WTC11 (cell line): ENCODE results near the gene TMC1. TPM values are rescaled to one million over a fixed set of nuclear protein-coding genes. Genes with fewer than 3 reads are reported as not detected.

Experiments
- ATAC-seq: fragments of 200-7000 bp; cut with Tn5 transposase; 2 replicates; pipeline ENCODE4 v1.10.0; 2021; ENCODE audit warnings: mild to moderate bottlenecking, moderate library complexity
- CTCF ChIA-PET: fragments of 300-600 bp; sonication (Branson Sonifier 250); formaldehyde crosslinking; loops from one replicate; lab custom pipeline; 2021; ENCODE audit warnings: antibody characterized with exemption; lab: Charles Lee
- POLR2A ChIA-PET: fragments of 350-600 bp; sonication (Branson Sonifier 250); formaldehyde crosslinking; loops from one replicate; lab custom pipeline; 2021; ENCODE audit warnings: antibody characterized with exemption; lab: Charles Lee
- DNase-seq: peaks from one replicate; pipeline ENCODE4 v3.0.0; 2021; ENCODE audit warnings: low spot score
- H3K27ac Mint-ChIP-seq: 2 replicates; pipeline ENCODE4 v1.8.0; 2021; ENCODE audit warnings: mixed read lengths
- H3K27me3 Mint-ChIP-seq: 2 replicates; pipeline ENCODE4 v1.8.0; 2021; ENCODE audit warnings: low read depth, mild to moderate bottlenecking, moderate library complexity, mixed read lengths
- H3K36me3 Mint-ChIP-seq: 2 replicates; pipeline ENCODE4 v1.8.0; 2021; ENCODE audit warnings: mixed read lengths
- H3K4me1 Mint-ChIP-seq: 2 replicates; pipeline ENCODE4 v1.8.0; 2022; ENCODE audit warnings: mixed read lengths
- H3K4me3 Mint-ChIP-seq: 2 replicates; pipeline ENCODE4 v1.8.0; 2021; ENCODE audit warnings: mild to moderate bottlenecking, moderate library complexity, mixed read lengths
- H3K9me3 Mint-ChIP-seq: 2 replicates; pipeline ENCODE4 v1.8.0; 2021; ENCODE audit warnings: mixed read lengths
- ATF1 ChIP-seq: sonication (generic); formaldehyde crosslinking; IDR thresholded peaks from 2 replicates; pipeline ENCODE4 v1.8.1; 2023; ENCODE audit warnings: mild to moderate bottlenecking, moderate library complexity, missing genetic modification reagents
- CTCF ChIP-seq: fragments of 200-600 bp; IDR thresholded peaks from 2 replicates; pipeline ENCODE4 v1.8.0; 2022; ENCODE audit warnings: antibody characterized with exemption
- E2F5 ChIP-seq: sonication (generic); formaldehyde crosslinking; IDR thresholded peaks from 2 replicates; pipeline ENCODE4 v1.8.1; 2022; ENCODE audit warnings: mild to moderate bottlenecking, moderate library complexity, missing genetic modification reagents
- ELF4 ChIP-seq: sonication (generic); formaldehyde crosslinking; IDR thresholded peaks from 2 replicates; pipeline ENCODE4 v1.8.1; 2022; ENCODE audit warnings: low read depth, mild to moderate bottlenecking, moderate library complexity, missing genetic modification reagents
- GTF2I ChIP-seq: fragments of 250-450 bp; sonication (Bioruptor Pico); conservative IDR thresholded peaks from 2 replicates; pipeline ENCODE4 v1.4.0; 2021; ENCODE audit warnings: mild to moderate bottlenecking
- PREB ChIP-seq: sonication (generic); formaldehyde crosslinking; IDR thresholded peaks from 2 replicates; pipeline ENCODE4 v1.8.1; 2022; ENCODE audit warnings: mild to moderate bottlenecking, missing genetic modification reagents, moderate library complexity, borderline replicate concordance
- PRRX2 ChIP-seq: fragments of 250-450 bp; sonication (Bioruptor Pico); IDR thresholded peaks from 2 replicates; pipeline ENCODE4 v1.8.0; 2021; ENCODE audit warnings: mild to moderate bottlenecking
- SMAD4 ChIP-seq: sonication (generic); formaldehyde crosslinking; IDR thresholded peaks from 2 replicates; pipeline ENCODE4 v1.8.0; 2022; ENCODE audit warnings: mild to moderate bottlenecking, missing genetic modification reagents
- SOX15 ChIP-seq: fragments of 250-450 bp; sonication (Bioruptor Pico); IDR thresholded peaks from 2 replicates; pipeline ENCODE4 v1.9.0; 2021; ENCODE audit warnings: mild to moderate bottlenecking
- ZMAT4 ChIP-seq: fragments of 250-450 bp; sonication (Bioruptor Pico); IDR thresholded peaks from 2 replicates; pipeline ENCODE4 v1.9.0; 2021; ENCODE audit warnings: mild to moderate bottlenecking
- ZNF232 ChIP-seq: sonication (generic); formaldehyde crosslinking; IDR thresholded peaks from 2 replicates; pipeline ENCODE4 v1.8.0; 2022; ENCODE audit warnings: mild to moderate bottlenecking, missing genetic modification reagents
- ZNF263 ChIP-seq: sonication (generic); formaldehyde crosslinking; IDR thresholded peaks from 2 replicates; pipeline ENCODE4 v1.8.1; 2022; ENCODE audit warnings: low read depth, mild to moderate bottlenecking, moderate library complexity, missing genetic modification reagents
- ZNF396 ChIP-seq: fragments of 250-450 bp; sonication (Bioruptor Pico); IDR thresholded peaks from 2 replicates; pipeline ENCODE4 v1.8.0; 2021; ENCODE audit warnings: mild to moderate bottlenecking, moderate library complexity, borderline replicate concordance
- ZNF423 ChIP-seq: fragments of 250-450 bp; sonication (Bioruptor Pico); IDR thresholded peaks from 2 replicates; pipeline ENCODE4 v2.1.2; 2022; ENCODE audit warnings: mild to moderate bottlenecking, moderate library complexity
- ZNF671 ChIP-seq: fragments of 250-450 bp; sonication (Bioruptor Pico); IDR thresholded peaks from 2 replicates; pipeline ENCODE4 v1.8.0; 2021; ENCODE audit warnings: mild to moderate bottlenecking
- total RNA-seq: library from RNA; stranded (reverse); gene quantifications from 3 replicates; pipeline ENCODE4 v1.2.3, GENCODE V29; 2021
- TF ChIP-seq, protein P1 (sequence below): sonication (generic); formaldehyde crosslinking; IDR thresholded peaks from 2 replicates; pipeline ENCODE4 v1.8.1; 2023; ENCODE audit warnings: mild to moderate bottlenecking, missing genetic modification reagents, moderate library complexity
- TF ChIP-seq, protein P2 (sequence below): fragments of 250-450 bp; sonication (Bioruptor Pico); IDR thresholded peaks from 2 replicates; pipeline ENCODE4 v1.9.0; 2021; ENCODE audit warnings: mild to moderate bottlenecking, borderline replicate concordance
- TF ChIP-seq, protein P3 (sequence below): sonication (generic); formaldehyde crosslinking; IDR thresholded peaks from 2 replicates; pipeline ENCODE4 v1.8.1; 2023; ENCODE audit warnings: mild to moderate bottlenecking, missing genetic modification reagents

The TMC1 gene
- total RNA-seq, 1 experiment from 2014 or later, result 0.31 TPM

DNA sequence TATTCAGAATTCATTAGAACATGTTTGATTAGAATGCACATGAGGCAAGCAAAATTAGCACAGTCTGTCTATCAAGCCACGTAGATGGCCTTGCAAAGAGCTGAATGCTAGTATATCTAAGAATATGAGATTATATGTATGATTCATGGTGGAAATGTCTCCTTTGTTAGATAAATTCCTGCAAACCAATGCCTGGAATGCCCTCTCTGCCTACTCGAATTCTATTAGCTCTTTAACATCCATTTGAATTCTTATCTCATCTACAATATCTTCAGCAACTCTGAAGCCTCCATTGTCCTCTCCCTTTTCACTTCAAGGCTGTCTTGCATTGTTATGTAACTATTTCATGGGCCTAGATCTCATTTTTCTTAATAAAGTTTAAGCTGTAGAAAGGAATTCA lies 205.5 kb downstream of the TMC1 start:
- peak; percentile 83 for ATAC-seq
- POLR2A ChIA-PET, result interaction anchor here (0.5 kb wide), 1 partner anchor 100 kb away, joined by 5 read pairs; no protein-coding TSS in a partner anchor
- H3K36me3 Mint-ChIP-seq, result peaks cover 42% of the 10 kb centered on the region

DNA sequence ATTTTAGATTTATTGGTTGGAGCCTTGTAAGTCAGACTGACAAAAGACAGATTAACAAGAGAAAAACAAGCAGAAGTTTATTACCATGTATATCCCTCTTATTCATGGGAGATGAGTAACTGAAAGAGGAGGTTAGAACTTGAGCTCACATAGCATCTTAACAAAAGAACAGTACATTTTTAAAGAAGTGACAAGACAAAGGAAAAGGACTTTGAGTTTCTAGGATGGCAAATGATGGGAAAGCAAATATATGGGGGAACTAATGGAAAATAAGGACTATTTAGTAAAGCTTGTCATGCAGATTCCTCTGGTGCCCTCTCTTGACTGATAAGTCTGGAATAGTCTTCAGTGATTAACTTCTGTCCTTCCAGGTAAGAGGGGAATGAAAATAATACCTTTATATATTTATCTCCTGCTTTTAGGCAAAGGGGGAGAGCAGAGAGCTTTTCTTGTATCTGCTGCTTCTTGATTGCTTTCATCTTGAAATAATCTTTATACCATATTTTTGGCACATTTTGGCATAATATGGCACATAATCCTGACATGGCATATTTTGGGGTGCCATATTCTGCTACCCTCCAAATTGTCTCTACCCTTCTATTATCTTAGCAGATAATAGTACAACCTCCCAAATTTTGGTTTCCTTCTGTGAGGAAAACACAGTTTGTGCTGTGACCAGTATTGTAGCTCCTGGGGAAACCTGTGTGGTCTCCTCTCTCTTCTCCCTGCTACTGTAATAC lies 206.8 kb downstream of the TMC1 start:
- ChIA-PET POLR2A (interaction anchor here (0.6 kb wide), 1 partner anchor 184 kb away, joined by 4 read pairs; no protein-coding TSS in a partner anchor), CTCF (interaction anchor here (0.6 to 1.9 kb wide), 3 partner anchors 9 to 525 kb away, joined by 3 to 10 read pairs (median 3); no protein-coding TSS in a partner anchor)
- peaks cover 43% of the 10 kb centered on the region for H3K4me1 Mint-ChIP-seq
- H3K36me3 Mint-ChIP-seq, result peaks cover 31% of the 10 kb centered on the region
- peaks cover 31% of the 10 kb centered on the region for H3K9me3 Mint-ChIP-seq
- peak overlapping the region; percentile 92 for H3K27ac Mint-ChIP-seq
- H3K27me3 Mint-ChIP-seq, result no peaks in the 10 kb centered on the region
- H3K4me3 Mint-ChIP-seq, result no peak overlapping the region; the same call in 1 of the 2 replicates
- no peak for DNase-seq
- ATAC-seq, result no peak
- TF ChIP-seq SMAD4 (CRISPR knock-in tag), result no peak
- TF ChIP-seq ZNF232, result no peak
- no peak for TF ChIP-seq GTF2I (CRISPR knock-in tag)
- TF ChIP-seq, protein P1, sequence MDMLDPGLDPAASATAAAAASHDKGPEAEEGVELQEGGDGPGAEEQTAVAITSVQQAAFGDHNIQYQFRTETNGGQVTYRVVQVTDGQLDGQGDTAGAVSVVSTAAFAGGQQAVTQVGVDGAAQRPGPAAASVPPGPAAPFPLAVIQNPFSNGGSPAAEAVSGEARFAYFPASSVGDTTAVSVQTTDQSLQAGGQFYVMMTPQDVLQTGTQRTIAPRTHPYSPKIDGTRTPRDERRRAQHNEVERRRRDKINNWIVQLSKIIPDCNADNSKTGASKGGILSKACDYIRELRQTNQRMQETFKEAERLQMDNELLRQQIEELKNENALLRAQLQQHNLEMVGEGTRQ (CRISPR knock-in tag), result no peak
- TF ChIP-seq E2F5 (CRISPR knock-in tag), result no peak
- TF ChIP-seq ZNF671 (CRISPR knock-in tag), result no peak
- TF ChIP-seq ELF4, result no peak
- TF ChIP-seq ZNF423 (CRISPR knock-in tag), result no peak
- TF ChIP-seq ZNF396 (CRISPR knock-in tag), result no peak
- no peak for TF ChIP-seq PRRX2 (CRISPR knock-in tag)
- TF ChIP-seq, protein P2, sequence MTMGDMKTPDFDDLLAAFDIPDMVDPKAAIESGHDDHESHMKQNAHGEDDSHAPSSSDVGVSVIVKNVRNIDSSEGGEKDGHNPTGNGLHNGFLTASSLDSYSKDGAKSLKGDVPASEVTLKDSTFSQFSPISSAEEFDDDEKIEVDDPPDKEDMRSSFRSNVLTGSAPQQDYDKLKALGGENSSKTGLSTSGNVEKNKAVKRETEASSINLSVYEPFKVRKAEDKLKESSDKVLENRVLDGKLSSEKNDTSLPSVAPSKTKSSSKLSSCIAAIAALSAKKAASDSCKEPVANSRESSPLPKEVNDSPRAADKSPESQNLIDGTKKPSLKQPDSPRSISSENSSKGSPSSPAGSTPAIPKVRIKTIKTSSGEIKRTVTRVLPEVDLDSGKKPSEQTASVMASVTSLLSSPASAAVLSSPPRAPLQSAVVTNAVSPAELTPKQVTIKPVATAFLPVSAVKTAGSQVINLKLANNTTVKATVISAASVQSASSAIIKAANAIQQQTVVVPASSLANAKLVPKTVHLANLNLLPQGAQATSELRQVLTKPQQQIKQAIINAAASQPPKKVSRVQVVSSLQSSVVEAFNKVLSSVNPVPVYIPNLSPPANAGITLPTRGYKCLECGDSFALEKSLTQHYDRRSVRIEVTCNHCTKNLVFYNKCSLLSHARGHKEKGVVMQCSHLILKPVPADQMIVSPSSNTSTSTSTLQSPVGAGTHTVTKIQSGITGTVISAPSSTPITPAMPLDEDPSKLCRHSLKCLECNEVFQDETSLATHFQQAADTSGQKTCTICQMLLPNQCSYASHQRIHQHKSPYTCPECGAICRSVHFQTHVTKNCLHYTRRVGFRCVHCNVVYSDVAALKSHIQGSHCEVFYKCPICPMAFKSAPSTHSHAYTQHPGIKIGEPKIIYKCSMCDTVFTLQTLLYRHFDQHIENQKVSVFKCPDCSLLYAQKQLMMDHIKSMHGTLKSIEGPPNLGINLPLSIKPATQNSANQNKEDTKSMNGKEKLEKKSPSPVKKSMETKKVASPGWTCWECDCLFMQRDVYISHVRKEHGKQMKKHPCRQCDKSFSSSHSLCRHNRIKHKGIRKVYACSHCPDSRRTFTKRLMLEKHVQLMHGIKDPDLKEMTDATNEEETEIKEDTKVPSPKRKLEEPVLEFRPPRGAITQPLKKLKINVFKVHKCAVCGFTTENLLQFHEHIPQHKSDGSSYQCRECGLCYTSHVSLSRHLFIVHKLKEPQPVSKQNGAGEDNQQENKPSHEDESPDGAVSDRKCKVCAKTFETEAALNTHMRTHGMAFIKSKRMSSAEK (CRISPR knock-in tag), result no peak

More for the DNA sequence above, 205.5 kb downstream of the TMC1 start:
- TF ChIP-seq ATF1 (CRISPR knock-in tag) (no peak), CTCF (no peak), ELF4 (no peak), SOX15 (no peak), PREB (CRISPR knock-in tag) (no peak), ZMAT4 (CRISPR knock-in tag) (no peak), ZNF263 (no peak)
- TF ChIP-seq, protein P3, sequence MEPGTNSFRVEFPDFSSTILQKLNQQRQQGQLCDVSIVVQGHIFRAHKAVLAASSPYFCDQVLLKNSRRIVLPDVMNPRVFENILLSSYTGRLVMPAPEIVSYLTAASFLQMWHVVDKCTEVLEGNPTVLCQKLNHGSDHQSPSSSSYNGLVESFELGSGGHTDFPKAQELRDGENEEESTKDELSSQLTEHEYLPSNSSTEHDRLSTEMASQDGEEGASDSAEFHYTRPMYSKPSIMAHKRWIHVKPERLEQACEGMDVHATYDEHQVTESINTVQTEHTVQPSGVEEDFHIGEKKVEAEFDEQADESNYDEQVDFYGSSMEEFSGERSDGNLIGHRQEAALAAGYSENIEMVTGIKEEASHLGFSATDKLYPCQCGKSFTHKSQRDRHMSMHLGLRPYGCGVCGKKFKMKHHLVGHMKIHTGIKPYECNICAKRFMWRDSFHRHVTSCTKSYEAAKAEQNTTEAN (CRISPR knock-in tag), result no peak
- DNase-seq, result no peak
- CTCF ChIA-PET, result interaction anchor here (1.9 kb wide), 1 partner anchor 8 kb away, joined by 10 read pairs; no protein-coding TSS in a partner anchor
- no peaks in the 10 kb centered on the region for H3K27me3 Mint-ChIP-seq
- H3K9me3 Mint-ChIP-seq, result peaks cover 43% of the 10 kb centered on the region
- H3K4me3 Mint-ChIP-seq, result no peak overlapping the region
- peaks cover 52% of the 10 kb centered on the region for H3K4me1 Mint-ChIP-seq
- H3K27ac Mint-ChIP-seq, result peak overlapping the region; percentile 92
